MM.1S (cell line): Measurements from ENCODE around the gene CBX5.

ENCODE experiments used
- DNase-seq: peaks from one replicate; pipeline ENCODE4 v3.0.0-alpha.2; 2015
- H2AFZ ChIP-seq: fragments of 300-600 bp; sonication (generic); 2 replicates; pipeline ENCODE4 v1.6.0; 2016; ENCODE audit warnings: antibody characterized with exemption, low read length
- H3F3A ChIP-seq: fragments of 300-600 bp; sonication (generic); 2 replicates; pipeline ENCODE4 v1.6.1; 2016; ENCODE audit warnings: mild to moderate bottlenecking, antibody characterized with exemption, low read length, moderate library complexity, mixed read lengths; ENCODE audit not compliant: insufficient read depth
- H3K27ac ChIP-seq: fragments of 300-600 bp; sonication (generic); 2 replicates; pipeline ENCODE4 v1.5.1; 2016; ENCODE audit warnings: mild to moderate bottlenecking, low read length
- H3K27me3 ChIP-seq: fragments of 300-600 bp; sonication (generic); replicated peaks from 2 replicates; pipeline ENCODE4 v1.6.0; 2016; ENCODE audit warnings: low read length; ENCODE audit not compliant: insufficient read depth
- H3K36me3 ChIP-seq: fragments of 300-600 bp; sonication (generic); replicated peaks from 2 replicates; pipeline ENCODE4 v1.6.1; 2016; ENCODE audit warnings: mild to moderate bottlenecking, low read length, mixed read lengths; ENCODE audit not compliant: insufficient read depth
- H3K4me1 ChIP-seq: fragments of 300-600 bp; sonication (generic); 2 replicates; pipeline ENCODE4 v1.6.1; 2016; ENCODE audit warnings: low read length, mixed read lengths
- H3K4me2 ChIP-seq: fragments of 300-600 bp; sonication (generic); 2 replicates; pipeline ENCODE4 v1.6.0; 2016; ENCODE audit warnings: low read depth, low read length
- H3K4me3 ChIP-seq: fragments of 300-600 bp; sonication (generic); 2 replicates; pipeline ENCODE4 v1.5.1; 2016; ENCODE audit warnings: low read length, mixed read lengths
- H3K79me2 ChIP-seq: fragments of 300-600 bp; sonication (generic); 2 replicates; pipeline ENCODE4 v1.6.1; 2016; ENCODE audit warnings: mixed run types, low read length, mixed read lengths
- H3K9ac ChIP-seq: fragments of 300-600 bp; sonication (generic); 2 replicates; pipeline ENCODE4 v1.6.1; 2016; ENCODE audit warnings: low read length, mixed read lengths
- H3K9me2 ChIP-seq: fragments of 300-600 bp; sonication (generic); replicated peaks from 2 replicates; pipeline ENCODE4 v1.6.1; 2016; ENCODE audit warnings: mild to moderate bottlenecking, low read length, mixed read lengths; ENCODE audit not compliant: insufficient read depth
- H3K9me3 ChIP-seq: fragments of 300-600 bp; sonication (generic); replicated peaks from 2 replicates; pipeline ENCODE4 v1.6.1; 2016; ENCODE audit warnings: mild to moderate bottlenecking, low read length, mixed read lengths; ENCODE audit not compliant: insufficient read depth
- H4K20me1 ChIP-seq: fragments of 300-600 bp; sonication (generic); 2 replicates; pipeline ENCODE4 v1.6.1; 2016; ENCODE audit warnings: mild to moderate bottlenecking, low read length, moderate library complexity, mixed read lengths; ENCODE audit not compliant: insufficient read depth
- EZH2 ChIP-seq: fragments of 300-600 bp; sonication (generic); optimal IDR thresholded peaks from 2 replicates; pipeline ENCODE3; 2017; ENCODE audit warnings: low read depth, mild to moderate bottlenecking, antibody characterized with exemption, low read length, mixed read lengths
- EZH2phosphoT487 ChIP-seq: fragments of 300-600 bp; sonication (generic); IDR thresholded peaks from 2 replicates; pipeline ENCODE4 v1.6.1; 2018; ENCODE audit warnings: antibody characterized with exemption, low read length
- TF ChIP-seq, protein P1 (sequence below): fragments of 300-600 bp; sonication (generic); IDR thresholded peaks from 2 replicates; pipeline ENCODE4 v1.5.1; 2016; ENCODE audit warnings: antibody characterized with exemption, low read length, mixed read lengths

Gene CBX5

DNA sequence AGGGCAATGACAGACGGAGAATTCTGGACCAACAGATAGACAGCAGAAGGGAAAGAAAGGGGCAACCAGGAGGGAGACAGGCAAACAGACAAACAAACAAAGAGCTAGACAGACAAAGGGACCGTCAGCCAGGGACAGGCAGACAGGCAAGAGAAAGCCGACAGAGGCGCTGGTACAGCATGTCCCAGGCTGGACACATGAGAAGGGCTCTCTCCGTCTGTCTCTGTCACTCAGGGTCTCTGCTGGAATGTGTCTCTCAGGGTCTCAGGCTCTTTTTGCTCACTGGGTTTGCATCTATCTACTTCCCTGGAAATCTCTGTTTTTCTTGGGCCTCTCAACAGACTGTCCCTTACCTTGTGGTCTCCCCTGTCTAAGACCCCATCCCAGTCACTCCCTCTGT is 82.9 kb downstream of the CBX5 start:
- H3K4me3 ChIP-seq: no peak overlapping the region
- H2AFZ ChIP-seq: no peak overlapping the region
- H3K9ac ChIP-seq: no peak overlapping the region
- H4K20me1 ChIP-seq: no peaks in the 10 kb centered on the region
- H3K36me3 ChIP-seq: no peaks in the 10 kb centered on the region
- DNase-seq: no peak
- H3K27me3 ChIP-seq: peaks cover 92% of the 10 kb centered on the region
- no peaks in the 10 kb centered on the region for H3K79me2 ChIP-seq
- H3F3A ChIP-seq: no peaks in the 10 kb centered on the region
- no peak for TF ChIP-seq EZH2phosphoT487
- no peak for TF ChIP-seq EZH2
- TF ChIP-seq, protein P1, sequence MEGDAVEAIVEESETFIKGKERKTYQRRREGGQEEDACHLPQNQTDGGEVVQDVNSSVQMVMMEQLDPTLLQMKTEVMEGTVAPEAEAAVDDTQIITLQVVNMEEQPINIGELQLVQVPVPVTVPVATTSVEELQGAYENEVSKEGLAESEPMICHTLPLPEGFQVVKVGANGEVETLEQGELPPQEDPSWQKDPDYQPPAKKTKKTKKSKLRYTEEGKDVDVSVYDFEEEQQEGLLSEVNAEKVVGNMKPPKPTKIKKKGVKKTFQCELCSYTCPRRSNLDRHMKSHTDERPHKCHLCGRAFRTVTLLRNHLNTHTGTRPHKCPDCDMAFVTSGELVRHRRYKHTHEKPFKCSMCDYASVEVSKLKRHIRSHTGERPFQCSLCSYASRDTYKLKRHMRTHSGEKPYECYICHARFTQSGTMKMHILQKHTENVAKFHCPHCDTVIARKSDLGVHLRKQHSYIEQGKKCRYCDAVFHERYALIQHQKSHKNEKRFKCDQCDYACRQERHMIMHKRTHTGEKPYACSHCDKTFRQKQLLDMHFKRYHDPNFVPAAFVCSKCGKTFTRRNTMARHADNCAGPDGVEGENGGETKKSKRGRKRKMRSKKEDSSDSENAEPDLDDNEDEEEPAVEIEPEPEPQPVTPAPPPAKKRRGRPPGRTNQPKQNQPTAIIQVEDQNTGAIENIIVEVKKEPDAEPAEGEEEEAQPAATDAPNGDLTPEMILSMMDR: no peak
- H3K27ac ChIP-seq: no peak overlapping the region
- no peaks in the 10 kb centered on the region for H3K9me2 ChIP-seq
- no peaks in the 10 kb centered on the region for H3K4me1 ChIP-seq
- H3K9me3 ChIP-seq: no peaks in the 10 kb centered on the region
- no peak overlapping the region for H3K4me2 ChIP-seq

DNA sequence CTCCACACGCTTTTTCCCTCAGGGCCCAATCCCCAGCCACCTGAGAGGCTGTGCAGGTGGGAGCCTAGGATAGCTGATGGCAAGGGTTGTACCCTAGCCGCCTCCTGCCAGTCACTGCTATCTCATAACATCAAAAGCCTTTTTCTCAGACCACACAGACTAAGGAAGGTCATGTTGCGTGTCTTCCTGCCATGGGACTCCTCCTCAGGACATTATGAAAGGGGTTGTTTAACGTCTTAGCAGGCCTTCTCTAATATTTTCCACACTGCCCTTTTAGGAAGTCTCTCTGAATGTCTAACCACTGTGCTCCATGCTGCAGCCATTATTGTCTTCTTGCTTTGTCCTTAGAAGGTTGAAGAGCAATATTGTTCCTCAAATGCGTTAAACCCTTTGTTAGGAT is 83.5 kb downstream of the CBX5 start:
- no peaks in the 10 kb centered on the region for H3K4me1 ChIP-seq
- no peak overlapping the region for H2AFZ ChIP-seq
- peaks cover 91% of the 10 kb centered on the region for H3K27me3 ChIP-seq
- H3K9ac ChIP-seq: no peak overlapping the region
- no peak for DNase-seq
- no peaks in the 10 kb centered on the region for H3K9me2 ChIP-seq
- no peaks in the 10 kb centered on the region for H3F3A ChIP-seq
- no peaks in the 10 kb centered on the region for H3K79me2 ChIP-seq
- H4K20me1 ChIP-seq: no peaks in the 10 kb centered on the region
- no peak overlapping the region for H3K4me2 ChIP-seq
- no peak overlapping the region for H3K27ac ChIP-seq
- TF ChIP-seq EZH2: no peak
- TF ChIP-seq, protein P1: no peak
- no peak for TF ChIP-seq EZH2phosphoT487
- no peak overlapping the region for H3K4me3 ChIP-seq
- no peaks in the 10 kb centered on the region for H3K9me3 ChIP-seq
- H3K36me3 ChIP-seq: no peaks in the 10 kb centered on the region

DNA sequence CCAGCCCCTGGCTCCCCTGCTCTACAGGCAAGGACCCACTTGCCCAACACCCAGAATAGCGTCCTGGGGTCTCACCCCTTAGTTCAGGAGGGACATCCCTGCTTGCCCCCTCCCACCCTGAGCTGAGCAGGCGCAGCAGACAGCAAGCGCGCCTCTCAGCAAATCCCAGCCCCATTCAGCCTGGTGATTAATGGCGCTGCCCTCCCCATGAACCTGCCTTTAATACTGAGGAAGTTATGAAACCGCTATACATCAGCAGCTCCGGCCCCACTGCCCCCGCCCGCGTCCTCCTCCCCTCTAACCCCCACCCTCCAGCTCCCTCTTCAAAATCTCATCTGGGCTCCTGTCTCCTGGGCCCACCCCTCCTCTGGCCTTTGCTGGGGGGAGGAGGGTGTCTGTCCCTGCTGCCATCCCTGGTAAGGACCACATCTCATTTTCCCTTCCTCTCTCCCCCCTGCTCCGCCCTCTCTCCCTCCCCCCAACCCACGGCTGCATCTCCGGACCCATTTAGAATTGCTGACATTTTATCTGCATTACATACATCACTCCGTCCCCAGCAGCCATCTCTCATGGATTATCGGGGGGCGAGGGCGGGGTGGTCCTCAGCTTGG is 84.1 kb downstream of the CBX5 start:
- Histone ChIP-seq H3K36me3 (no peaks in the 10 kb centered on the region), H4K20me1 (no peaks in the 10 kb centered on the region), H3K27ac (no peak overlapping the region), H3K4me1 (no peaks in the 10 kb centered on the region), H2AFZ (no peak overlapping the region), H3K4me3 (no peak overlapping the region), H3K27me3 (peaks cover 90% of the 10 kb centered on the region), H3K79me2 (no peaks in the 10 kb centered on the region), H3F3A (no peaks in the 10 kb centered on the region), H3K9ac (no peak overlapping the region), H3K9me3 (no peaks in the 10 kb centered on the region), H3K4me2 (no peak overlapping the region), H3K9me2 (no peaks in the 10 kb centered on the region)
- no peak for DNase-seq
- TF ChIP-seq, protein P1: no peak
- TF ChIP-seq EZH2phosphoT487 (no peak), EZH2 (no peak)
